B cell (primary cell): ENCODE results near the gene DDX56. TPM values are rescaled to one million over a fixed set of nuclear protein-coding genes. Genes with fewer than 3 reads are reported as not detected.

Experiments
- ATAC-seq: fragments of 200-7000 bp; cut with Tn5 transposase; one replicate; pipeline ENCODE4 v1.10.0; 2021; ENCODE audit warnings: low read depth, mild to moderate bottlenecking, moderate number of reproducible peaks, moderate library complexity
- CTCF ChIA-PET: fragments of 350-600 bp; sonication (Branson Sonifier 250); formaldehyde crosslinking; loops from one replicate; lab custom pipeline; 2021; ENCODE audit warnings: antibody characterized with exemption, inconsistent platforms; lab: Charles Lee
- POLR2A ChIA-PET: fragments of 350-600 bp; sonication (Branson Sonifier 250); formaldehyde crosslinking; loops from one replicate; lab custom pipeline; 2021; ENCODE audit warnings: antibody characterized with exemption; lab: Charles Lee
- DNase-seq: peaks from one replicate; pipeline ENCODE4 v3.0.0; 2013
- H2AFZ ChIP-seq: 2 replicates; pipeline ENCODE4 v1.6.1; 2012; ENCODE audit warnings: mild to moderate bottlenecking, low read depth, low read length; ENCODE audit not compliant: insufficient read depth, poor library complexity, severe bottlenecking
- H3K27ac ChIP-seq, 2 donors: 1 replicate in 1 of 2; 2 replicates in 1 of 2; pipeline ENCODE4 v1.5.1; 2012 to 2013; ENCODE audit warnings: low read length in 2 of 2, mild to moderate bottlenecking in 2 of 2, moderate library complexity in 1 of 2
- H3K27me3 ChIP-seq, 4 experiments: fragments of 200-600 bp in 1 of 4; sonication (generic) in 1 of 4; replicated peaks in 1 of 4; 1 replicate in 2 of 4; 2 replicates in 2 of 4; pipeline versions ENCODE4 v1.6.1 to v1.7.0; 2013 to 2016; ENCODE audit warnings: low read length in 3 of 4, mild to moderate bottlenecking in 2 of 4, mixed read lengths in 1 of 4, moderate library complexity in 1 of 4; ENCODE audit not compliant: insufficient read depth in 4 of 4, control insufficient read depth in 3 of 4; ENCODE audit errors: control extremely low read depth in 1 of 4
- H3K36me3 ChIP-seq, 2 experiments: replicated peaks in 1 of 2; 1 replicate in 1 of 2; 2 replicates in 1 of 2; pipeline versions ENCODE4 v1.6.1 to v1.7.1; 2013; ENCODE audit warnings: low read length in 1 of 2; ENCODE audit not compliant: insufficient read depth in 2 of 2, control insufficient read depth in 1 of 2; ENCODE audit errors: control extremely low read depth in 1 of 2, extremely low read depth in 1 of 2
- H3K4me1 ChIP-seq, 2 donors: fragments of 200-600 bp in 1 of 2; sonication (generic) in 1 of 2; 1 replicate in 1 of 2; 2 replicates in 1 of 2; pipeline versions ENCODE4 v1.5.1 to v1.6.1; 2013 to 2017; ENCODE audit warnings: low read length in 2 of 2; ENCODE audit not compliant: control insufficient read depth in 2 of 2, insufficient read depth in 2 of 2
- H3K4me2 ChIP-seq: replicated peaks from 2 replicates; pipeline ENCODE3; 2012; ENCODE audit warnings: mild to moderate bottlenecking, low read depth, low read length; ENCODE audit not compliant: poor library complexity, severe bottlenecking
- H3K4me3 ChIP-seq, 5 experiments: fragments of 200-600 bp in 1 of 5; sonication (generic) in 1 of 5; 1 replicate in 3 of 5; 2 replicates in 2 of 5; pipeline versions ENCODE4 v1.5.1 to v1.7.0; 2011 to 2016; ENCODE audit warnings: low read length in 4 of 5, mild to moderate bottlenecking in 4 of 5, low read depth in 2 of 5, control low read depth in 1 of 5, moderate library complexity in 1 of 5; ENCODE audit not compliant: insufficient read depth in 1 of 5; ENCODE audit errors: control extremely low read depth in 1 of 5, extremely low read depth in 1 of 5
- H3K79me2 ChIP-seq: fragments of 200-600 bp; sonication (generic); one replicate; pipeline ENCODE4 v1.6.0; 2016; ENCODE audit warnings: low read length; ENCODE audit not compliant: control insufficient read depth, insufficient read depth
- H3K9ac ChIP-seq: fragments of 200-600 bp; sonication (generic); 2 replicates; pipeline ENCODE4 v1.6.1; 2017; ENCODE audit warnings: mild to moderate bottlenecking, low read length, moderate library complexity
- H3K9me3 ChIP-seq, 3 donors: one replicate each; pipeline versions ENCODE4 v1.6.1 to v1.7.1; 2013; ENCODE audit warnings: low read length in 2 of 3; ENCODE audit not compliant: control insufficient read depth in 2 of 3, insufficient read depth in 1 of 3; ENCODE audit errors: control extremely low read depth in 1 of 3
- H4K20me1 ChIP-seq: 2 replicates; pipeline ENCODE4 v1.6.0; 2012; ENCODE audit warnings: mild to moderate bottlenecking, low read length; ENCODE audit not compliant: insufficient read depth, control insufficient read depth, poor library complexity, severe bottlenecking
- H3K27ac Mint-ChIP-seq: one replicate; pipeline ENCODE4 v1.8.0; 2021; ENCODE audit warnings: mixed read lengths
- H3K27me3 Mint-ChIP-seq: one replicate; pipeline ENCODE4 v1.8.0; 2021; ENCODE audit warnings: mixed read lengths
- H3K4me1 Mint-ChIP-seq: one replicate; pipeline ENCODE4 v1.8.0; 2021; ENCODE audit warnings: mixed read lengths
- H3K4me3 Mint-ChIP-seq: one replicate; pipeline ENCODE4 v1.8.0; 2021; ENCODE audit warnings: mixed read lengths
- H3K9me3 Mint-ChIP-seq: one replicate; pipeline ENCODE4 v1.8.0; 2022; ENCODE audit warnings: mixed read lengths; ENCODE audit not compliant: insufficient read depth
- EZH2 ChIP-seq: IDR thresholded peaks from 2 replicates; pipeline ENCODE4 v1.6.1; 2012; ENCODE audit warnings: borderline replicate concordance, low read depth, mild to moderate bottlenecking, moderate library complexity, low read length; ENCODE audit not compliant: insufficient read depth, poor library complexity, severe bottlenecking
- WGBS: methylation state at CpG from one replicate; pipeline ENCODE4 v1.1.5; 2013; ENCODE audit warnings: missing lambda C conversion rate; ENCODE audit not compliant: insufficient coverage; 5-methylcytosine and 5-hydroxymethylcytosine counted together
- intact Hi-C: fragments of 100-400 bp; cut with micrococcal nuclease; formaldehyde crosslinking; loops from one replicate; pipeline ENCODE4 v1.10.0; 2022
- polyA plus RNA-seq: library from polyadenylated mRNA; depleted of rRNA; stranded (reverse); fragments of >200 nt; gene quantifications from 2 replicates; pipeline ENCODE4 v1.2.3, GENCODE V29; 2012
- total RNA-seq, 2 donors: library from RNA; stranded (reverse); fragments of 120-200 nt in 1 of 2; gene quantifications; 1 replicate in 1 of 2; 2 replicates in 1 of 2; pipeline versions ENCODE4 v1.2.3 to v1.2.4, GENCODE V29; 2013 to 2022
- TF ChIP-seq, protein P1 (sequence below): fragments of 200-600 bp; IDR thresholded peaks from one replicate; pipeline ENCODE4 v1.8.0; 2022; ENCODE audit warnings: antibody characterized with exemption, mild to moderate bottlenecking

The DDX56 gene
- total and polyA plus RNA-seq, 2 donors (not counting 1 experiment from before 2014, with no cell fraction given): 88.2 to 102 TPM

DNA sequence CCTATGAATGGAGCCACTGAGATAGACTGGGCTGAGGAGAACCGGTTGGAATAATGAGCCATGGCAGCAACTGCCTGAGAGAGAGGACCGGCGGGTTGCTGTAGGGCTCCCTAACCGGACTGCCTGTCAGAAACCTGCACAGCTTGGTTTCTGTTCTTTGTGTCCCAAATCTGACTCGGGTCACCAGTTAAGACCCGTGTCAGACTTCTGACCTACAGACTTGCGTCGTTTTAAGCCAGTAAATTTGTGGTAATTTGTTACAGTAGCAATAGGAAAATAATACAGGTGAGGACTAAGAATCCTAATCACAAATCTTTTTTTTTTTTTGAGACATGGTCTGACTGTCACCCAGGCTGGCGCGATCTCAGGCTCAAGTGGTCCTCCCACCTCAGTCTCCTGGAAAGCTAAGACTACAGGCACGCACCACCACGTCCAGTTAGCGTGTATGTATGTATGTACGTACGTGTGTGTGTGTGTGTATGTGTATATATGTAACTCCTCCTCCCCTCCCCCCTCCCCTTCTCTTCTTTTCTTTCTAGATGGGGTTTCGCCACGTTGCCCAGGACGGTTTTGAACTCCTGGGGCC lies 672 bp upstream of the DDX56 start:
- Mint-ChIP-seq H3K27ac (peak overlapping the region; percentile 97), H3K9me3 (no peaks in the 10 kb centered on the region), H3K4me1 (peaks cover 39% of the 10 kb centered on the region), H3K4me3 (peak overlapping the region; percentile 98), H3K27me3 (no peaks in the 10 kb centered on the region)
- Histone ChIP-seq H3K4me2 (peak overlapping the region; percentile 99), H3K9ac (peak overlapping the region; percentile 95), H4K20me1 (peaks cover 12% of the 10 kb centered on the region), H3K9me3 (peaks cover 0 to 3% (median 0%) of the 10 kb centered on the region in 3 donors), H3K36me3 (peaks cover 2 to 59% of the 10 kb centered on the region in 2 experiments), H3K79me2 (peaks cover 64% of the 10 kb centered on the region), H2AFZ (peak overlapping the region; percentile 96), H3K27me3 (no peaks in the 10 kb centered on the region), H3K4me1 (peaks cover 23 to 29% of the 10 kb centered on the region in 2 donors), H3K4me3 (peak overlapping the region; percentile 60 to 94 (median 84)), H3K27ac (peak overlapping the region; percentile 84 to 93)
- ChIA-PET CTCF (interaction anchor here (0.7 to 3.1 kb wide), 6 partner anchors 10 to 615 kb away, joined by 3 to 17 read pairs (median 6); partner anchors contain the start of gene H2AZ2), POLR2A (interaction anchor here (0.6 to 2.5 kb wide), 10 partner anchors 8 to 882 kb away, joined by 3 to 11 read pairs (median 4); partner anchors contain the start of genes H2AZ2, NUDCD3 and TMED4)
- 0% methylated on average over 4 of the region's 18 CpGs for whole genome bisulfite sequencing
- DNase-seq: no peak
- TF ChIP-seq, protein P1, sequence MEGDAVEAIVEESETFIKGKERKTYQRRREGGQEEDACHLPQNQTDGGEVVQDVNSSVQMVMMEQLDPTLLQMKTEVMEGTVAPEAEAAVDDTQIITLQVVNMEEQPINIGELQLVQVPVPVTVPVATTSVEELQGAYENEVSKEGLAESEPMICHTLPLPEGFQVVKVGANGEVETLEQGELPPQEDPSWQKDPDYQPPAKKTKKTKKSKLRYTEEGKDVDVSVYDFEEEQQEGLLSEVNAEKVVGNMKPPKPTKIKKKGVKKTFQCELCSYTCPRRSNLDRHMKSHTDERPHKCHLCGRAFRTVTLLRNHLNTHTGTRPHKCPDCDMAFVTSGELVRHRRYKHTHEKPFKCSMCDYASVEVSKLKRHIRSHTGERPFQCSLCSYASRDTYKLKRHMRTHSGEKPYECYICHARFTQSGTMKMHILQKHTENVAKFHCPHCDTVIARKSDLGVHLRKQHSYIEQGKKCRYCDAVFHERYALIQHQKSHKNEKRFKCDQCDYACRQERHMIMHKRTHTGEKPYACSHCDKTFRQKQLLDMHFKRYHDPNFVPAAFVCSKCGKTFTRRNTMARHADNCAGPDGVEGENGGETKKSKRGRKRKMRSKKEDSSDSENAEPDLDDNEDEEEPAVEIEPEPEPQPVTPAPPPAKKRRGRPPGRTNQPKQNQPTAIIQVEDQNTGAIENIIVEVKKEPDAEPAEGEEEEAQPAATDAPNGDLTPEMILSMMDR: no peak
- no peak for TF ChIP-seq EZH2
- intact Hi-C loops: loop anchor here (1.0 to 2.0 kb wide), 5 partner anchors 8 to 536 kb away; partner anchors contain the start of genes NUDCD3, OGDH, TBRG4 and TMED4
- no peak for ATAC-seq

DNA sequence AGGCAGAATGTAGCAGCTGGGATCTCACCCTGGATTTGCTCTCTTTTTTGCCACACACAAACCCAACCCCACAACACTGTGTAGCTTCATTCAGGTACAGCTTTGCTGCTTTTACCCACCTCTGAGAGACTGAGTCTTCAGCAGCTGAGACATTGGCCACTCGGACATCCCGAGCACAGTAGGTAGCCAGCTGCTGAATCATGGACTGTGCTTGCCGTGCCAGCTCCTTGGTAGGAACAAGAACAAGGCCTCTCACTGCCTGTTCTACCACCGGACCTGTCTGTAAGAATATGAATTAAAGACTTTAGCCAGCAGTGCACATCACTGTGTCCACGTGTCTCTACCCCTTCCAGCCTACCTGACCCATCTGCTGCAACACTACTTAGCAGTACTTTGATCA lies 937 bp downstream of the DDX56 start:
- no peak overlapping the region for H3K27ac ChIP-seq
- H3K4me1 ChIP-seq: peaks cover 23 to 29% of the 10 kb centered on the region in 2 donors
- H4K20me1 ChIP-seq: peaks cover 19% of the 10 kb centered on the region
- WGBS: 83% methylated on average over 3 of the region's 5 CpGs
- H3K27me3 ChIP-seq: no peaks in the 10 kb centered on the region
- Mint-ChIP-seq H3K4me3 (peak overlapping the region; percentile 98), H3K9me3 (no peaks in the 10 kb centered on the region), H3K4me1 (peaks cover 38% of the 10 kb centered on the region), H3K27me3 (no peaks in the 10 kb centered on the region), H3K27ac (peak overlapping the region; percentile 72)
- no peak overlapping the region for H2AFZ ChIP-seq
- TF ChIP-seq, protein P1: no peak
- ChIA-PET POLR2A (interaction anchor here (0.6 to 2.5 kb wide), 5 partner anchors 7 to 275 kb away, joined by 4 to 11 read pairs (median 6); partner anchors contain the start of genes H2AZ2 and TMED4), CTCF (interaction anchor here (0.6 to 3.1 kb wide), 9 partner anchors 8 to 552 kb away, joined by 3 to 17 read pairs (median 4); partner anchors contain the start of genes NUDCD3, PURB and TMED4)
- H3K4me3 ChIP-seq: peak overlapping the region; percentile 60 to 94 (median 84)
- intact Hi-C loops: no loop called here
- ATAC-seq (no peak), DNase-seq (no peak)
- peak overlapping the region; percentile 95 for H3K9ac ChIP-seq
- H3K79me2 ChIP-seq: peaks cover 59% of the 10 kb centered on the region
- H3K36me3 ChIP-seq: peaks cover 4 to 60% of the 10 kb centered on the region in 2 experiments
- peaks cover 0 to 3% (median 0%) of the 10 kb centered on the region in 3 donors for H3K9me3 ChIP-seq
- peak overlapping the region; percentile 99 for H3K4me2 ChIP-seq
